H9 (cell line): ENCODE results near the gene LEMD3. TPM values are rescaled to one million over a fixed set of nuclear protein-coding genes. Genes with fewer than 3 reads are reported as not detected.

Source experiments
- DNase-seq: peaks from one replicate; pipeline ENCODE4 v3.0.0-alpha.2; 2017
- H2AFZ ChIP-seq: one replicate; pipeline ENCODE4 v1.6.1; 2013; ENCODE audit warnings: mild to moderate bottlenecking, low read length, control low read depth, moderate library complexity
- H2AK5ac ChIP-seq: 2 replicates; pipeline ENCODE4 v1.6.1; 2013; ENCODE audit warnings: low read length, control low read depth, mixed read lengths; ENCODE audit not compliant: insufficient read length
- H2BK120ac ChIP-seq: one replicate; pipeline ENCODE4 v1.6.1; 2013; ENCODE audit warnings: low read depth, mild to moderate bottlenecking, low read length, control low read depth, inconsistent platforms; ENCODE audit not compliant: poor library complexity, severe bottlenecking
- H2BK12ac ChIP-seq: 2 replicates; pipeline ENCODE4 v1.6.1; 2013; ENCODE audit warnings: low read length, control low read depth, mixed read lengths, low read depth; ENCODE audit not compliant: insufficient read length
- H2BK15ac ChIP-seq: 2 replicates; pipeline ENCODE4 v1.6.1; 2013; ENCODE audit warnings: low read depth, low read length, control low read depth
- H2BK20ac ChIP-seq: one replicate; pipeline ENCODE4 v1.6.1; 2013; ENCODE audit warnings: low read depth, mild to moderate bottlenecking, low read length, control low read depth, inconsistent platforms; ENCODE audit not compliant: poor library complexity, severe bottlenecking
- H2BK5ac ChIP-seq: 2 replicates; pipeline ENCODE4 v1.6.1; 2013; ENCODE audit warnings: low read length, control low read depth, mixed read lengths; ENCODE audit not compliant: insufficient read length
- H3K14ac ChIP-seq: 2 replicates; pipeline ENCODE4 v1.6.1; 2013; ENCODE audit warnings: low read length, control low read depth; ENCODE audit not compliant: insufficient read depth
- H3K18ac ChIP-seq: 2 replicates; pipeline ENCODE4 v1.6.1; 2013; ENCODE audit warnings: low read depth, mild to moderate bottlenecking, mixed read lengths, low read length, control low read depth; ENCODE audit not compliant: insufficient read length
- H3K23ac ChIP-seq: 2 replicates; pipeline ENCODE4 v1.6.1; 2013; ENCODE audit warnings: low read length, control low read depth, mixed read lengths, low read depth; ENCODE audit not compliant: insufficient read length
- H3K23me2 ChIP-seq: 2 replicates; pipeline ENCODE4 v1.6.1; 2013; ENCODE audit warnings: low read depth, mild to moderate bottlenecking, mixed read lengths, low read length, control low read depth; ENCODE audit not compliant: insufficient read length, poor library complexity, severe bottlenecking
- H3K27ac ChIP-seq: 2 replicates; pipeline ENCODE4 v1.5.1; 2013; ENCODE audit warnings: low read length, control low read depth, mixed read lengths, low read depth; ENCODE audit not compliant: insufficient read length
- H3K27me3 ChIP-seq: 2 replicates; pipeline ENCODE4 v1.6.1; 2013; ENCODE audit warnings: low read length, control low read depth, inconsistent platforms; ENCODE audit not compliant: insufficient read depth
- H3K4ac ChIP-seq: 2 replicates; pipeline ENCODE4 v1.6.1; 2013; ENCODE audit warnings: low read depth, mild to moderate bottlenecking, control low read depth, inconsistent platforms, low read length, moderate library complexity
- H3K4me1 ChIP-seq: 2 replicates; pipeline ENCODE4 v1.6.1; 2013; ENCODE audit warnings: low read length, control low read depth, inconsistent platforms; ENCODE audit not compliant: insufficient read depth
- H3K4me2 ChIP-seq: 2 replicates; pipeline ENCODE4 v1.6.1; 2013; ENCODE audit warnings: low read length, control low read depth, mixed read lengths; ENCODE audit not compliant: insufficient read length, insufficient read depth
- H3K56ac ChIP-seq: 2 replicates; pipeline ENCODE4 v1.6.1; 2013; ENCODE audit warnings: low read depth, mild to moderate bottlenecking, mixed read lengths, low read length, control low read depth; ENCODE audit not compliant: insufficient read length
- H3K79me1 ChIP-seq: 2 replicates; pipeline ENCODE4 v1.6.1; 2013; ENCODE audit warnings: low read depth, mild to moderate bottlenecking, moderate library complexity, low read length, control low read depth, inconsistent platforms; ENCODE audit not compliant: insufficient read depth, poor library complexity, severe bottlenecking
- H3K79me2 ChIP-seq: 2 replicates; pipeline ENCODE4 v1.6.1; 2013; ENCODE audit warnings: low read length, control low read depth, inconsistent platforms; ENCODE audit not compliant: insufficient read depth
- H3K9ac ChIP-seq: 2 replicates; pipeline ENCODE4 v1.6.1; 2013; ENCODE audit warnings: low read length, control low read depth, mixed read lengths; ENCODE audit not compliant: insufficient read length; ENCODE audit errors: extremely low read depth
- H3K9me3 ChIP-seq: one replicate; pipeline ENCODE4 v1.6.1; 2013; ENCODE audit warnings: low read depth, low read length, inconsistent platforms; ENCODE audit not compliant: control insufficient read depth
- H3T11ph ChIP-seq: one replicate; pipeline ENCODE4 v1.6.1; 2013; ENCODE audit warnings: mild to moderate bottlenecking, low read length, control low read depth, inconsistent platforms
- H4K20me1 ChIP-seq: one replicate; pipeline ENCODE4 v1.6.1; 2013; ENCODE audit not compliant: control insufficient read depth, insufficient read length, insufficient read depth
- H4K5ac ChIP-seq: 2 replicates; pipeline ENCODE4 v1.6.1; 2013; ENCODE audit warnings: low read depth, mild to moderate bottlenecking, mixed read lengths, low read length, control low read depth; ENCODE audit not compliant: insufficient read length
- H4K8ac ChIP-seq: replicated peaks from 2 replicates; pipeline ENCODE4 v1.6.1; 2013; ENCODE audit warnings: low read length, control low read depth, mixed read lengths, low read depth; ENCODE audit not compliant: insufficient read length
- H4K91ac ChIP-seq: 2 replicates; pipeline ENCODE4 v1.6.1; 2013; ENCODE audit warnings: low read depth, mild to moderate bottlenecking, moderate library complexity, mixed read lengths, low read length, control low read depth; ENCODE audit not compliant: insufficient read length
- H3K27ac Mint-ChIP-seq, 3 experiments: 2 replicates in 2 of 3; 3 replicates in 1 of 3; pipeline ENCODE4 v1.8.0; 2020 to 2021; ENCODE audit warnings: mixed read lengths in 3 of 3, mild to moderate bottlenecking in 1 of 3, moderate library complexity in 1 of 3
- H3K27me3 Mint-ChIP-seq: 2 replicates; pipeline ENCODE4 v1.8.0; 2021; ENCODE audit warnings: low read depth, mild to moderate bottlenecking, moderate library complexity, mixed read lengths
- H3K36me3 Mint-ChIP-seq, 3 experiments: 2 replicates in 2 of 3; 3 replicates in 1 of 3; pipeline ENCODE4 v1.8.0; 2020 to 2021; ENCODE audit warnings: low read depth in 3 of 3, mixed read lengths in 3 of 3; ENCODE audit not compliant: insufficient read depth in 1 of 3
- H3K4me1 Mint-ChIP-seq, 2 experiments: 2 replicates each; pipeline ENCODE4 v1.8.0; 2020; ENCODE audit warnings: mixed read lengths in 2 of 2
- H3K4me3 Mint-ChIP-seq, 2 experiments: 2 replicates in 1 of 2; 3 replicates in 1 of 2; pipeline ENCODE4 v1.8.0; 2020 to 2021; ENCODE audit warnings: mild to moderate bottlenecking in 2 of 2, mixed read lengths in 2 of 2, moderate library complexity in 1 of 2
- H3K9me3 Mint-ChIP-seq, 2 experiments: 2 replicates in 1 of 2; 3 replicates in 1 of 2; pipeline ENCODE4 v1.8.0; 2020; ENCODE audit warnings: mild to moderate bottlenecking in 2 of 2, mixed read lengths in 2 of 2, moderate library complexity in 1 of 2
- CTCF ChIP-seq: fragments of 200-600 bp; sonication (generic); conservative IDR thresholded peaks from 3 replicates; pipeline ENCODE4 v1.8.0; 2021; ENCODE audit warnings: antibody characterized with exemption, mild to moderate bottlenecking
- WGBS: extraction: QIAGEN DNeasy Blood & Tissue Kit; methylation state at CpG from one replicate; pipeline ENCODE4 v1.1.7; 2013; ENCODE audit warnings: missing lambda C conversion rate, low lambda C conversion rate, mixed read lengths; ENCODE audit not compliant: insufficient read length; ENCODE audit errors: extremely low coverage; 5-methylcytosine and 5-hydroxymethylcytosine counted together
- total RNA-seq: library from RNA; stranded (reverse); gene quantifications from 2 replicates; pipeline ENCODE4 v1.2.1, GENCODE V29; 2021

Gene LEMD3
- total RNA-seq, 1 experiment from 2014 or later = 38.1 TPM

DNA sequence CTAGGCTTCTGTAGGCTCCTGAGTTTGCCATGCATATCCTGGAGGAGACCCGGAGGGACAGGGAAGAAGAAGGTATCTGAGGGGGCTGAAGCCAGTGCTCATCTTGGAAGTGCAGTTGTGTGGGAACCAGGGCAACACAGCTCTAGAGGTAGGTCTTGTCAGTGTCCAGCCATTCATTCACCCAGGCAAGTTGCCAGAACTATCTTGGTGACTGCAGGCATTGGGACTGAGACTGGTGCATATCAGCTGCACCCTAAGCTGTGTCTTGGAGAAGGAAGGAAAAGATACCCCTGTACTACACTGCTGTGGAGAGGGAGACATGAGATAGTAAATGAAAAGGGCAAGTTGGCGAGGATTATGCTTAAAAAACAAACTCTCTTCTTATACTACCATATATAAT lies 43.4 kb upstream of the LEMD3 start:
- Histone ChIP-seq H3K27me3 (no peaks in the 10 kb centered on the region; the same call in 1 of the 2 replicates), H2AK5ac (no peak overlapping the region)

More for the DNA sequence above, 43.4 kb upstream of the LEMD3 start:
- no peak overlapping the region for H3T11ph ChIP-seq
- no peak overlapping the region for H2BK5ac ChIP-seq
- no peak overlapping the region for H2BK15ac ChIP-seq
- H3K79me2 ChIP-seq = no peaks in the 10 kb centered on the region
- H3K9me3 ChIP-seq = no peaks in the 10 kb centered on the region
- H3K4me2 ChIP-seq = no peak overlapping the region
- H3K36me3 Mint-ChIP-seq = no peaks in the 10 kb centered on the region
- no peaks in the 10 kb centered on the region for H4K20me1 ChIP-seq
- no peak overlapping the region for H2BK120ac ChIP-seq
- H3K9ac ChIP-seq = no peak overlapping the region
- no peak overlapping the region for H3K56ac ChIP-seq
- no peak overlapping the region for H3K14ac ChIP-seq
- H3K9me3 Mint-ChIP-seq = no peaks in the 10 kb centered on the region
- no peak for TF ChIP-seq CTCF
- no peak overlapping the region for H2AFZ ChIP-seq
- peaks cover 26% of the 10 kb centered on the region for H3K27me3 Mint-ChIP-seq
- H4K91ac ChIP-seq = no peak overlapping the region
- no peak overlapping the region for H2BK20ac ChIP-seq
- no peak overlapping the region for H3K4ac ChIP-seq
- no peak overlapping the region for H4K5ac ChIP-seq
- no peaks in the 10 kb centered on the region for H3K79me1 ChIP-seq
- no CpG with 5 or more reads among the region's 2 CpGs for WGBS
- DNase-seq = no peak
- H2BK12ac ChIP-seq = no peak overlapping the region
- no peak overlapping the region for H3K27ac ChIP-seq
- no peak overlapping the region for H3K18ac ChIP-seq
- H3K23ac ChIP-seq = no peak overlapping the region
- no peak overlapping the region for H3K4me3 Mint-ChIP-seq
- H4K8ac ChIP-seq = no peak overlapping the region
- peaks cover 3% of the 10 kb centered on the region for H3K23me2 ChIP-seq
- no peaks in the 10 kb centered on the region for H3K4me1 ChIP-seq
- H3K4me1 Mint-ChIP-seq = no peaks in the 10 kb centered on the region
- H3K27ac Mint-ChIP-seq = no peak overlapping the region
